HEK293T (cell line): ENCODE data around the gene PRF1.
A peak's percentile ranks its signal among the peaks of the same experiment; 100 is the strongest.

ENCODE experiments used
- CTCF ChIA-PET: fragments of 350-600 bp; formaldehyde crosslinking; extraction: SDS; loops from one replicate; lab custom pipeline; 2021; ENCODE audit warnings: antibody characterized with exemption, inconsistent platforms; lab: Yijun Ruan, JAX
- POLR2A ChIA-PET: fragments of 350-600 bp; formaldehyde crosslinking; extraction: SDS; loops from one replicate; lab custom pipeline; 2020; ENCODE audit warnings: antibody characterized with exemption, inconsistent platforms; lab: Yijun Ruan, JAX
- DNase-seq: peaks from one replicate; pipeline ENCODE4 v3.0.0; 2012; ENCODE audit warnings: mixed read lengths; ENCODE audit errors: extremely low spot score
- ARNT ChIP-seq: fragments of 450-650 bp; IDR thresholded peaks from 2 replicates; pipeline ENCODE4 v1.6.1; 2017; ENCODE audit warnings: mild to moderate bottlenecking
- BHLHE40 ChIP-seq: fragments of 450-650 bp; IDR thresholded peaks from 2 replicates; pipeline ENCODE4 v1.6.1; 2016; ENCODE audit warnings: mild to moderate bottlenecking, moderate library complexity, borderline replicate concordance
- CTBP1 ChIP-seq: fragments of 450-650 bp; IDR thresholded peaks from 2 replicates; pipeline ENCODE4 v1.6.1; 2016; ENCODE audit warnings: borderline replicate concordance
- ELF4 ChIP-seq: fragments of 450-650 bp; IDR thresholded peaks from 2 replicates; pipeline ENCODE4 v1.6.1; 2017; ENCODE audit warnings: antibody characterized with exemption
- FOXA1 ChIP-seq: fragments of 450-650 bp; IDR thresholded peaks from 2 replicates; pipeline ENCODE4 v1.6.1; 2016; ENCODE audit warnings: mild to moderate bottlenecking
- FOXK2 ChIP-seq: fragments of 450-650 bp; IDR thresholded peaks from 2 replicates; pipeline ENCODE4 v1.6.1; 2016; ENCODE audit warnings: mild to moderate bottlenecking
- FOXM1 ChIP-seq: fragments of 450-650 bp; IDR thresholded peaks from 2 replicates; pipeline ENCODE4 v1.6.1; 2017; ENCODE audit warnings: mild to moderate bottlenecking, borderline replicate concordance
- HDGF ChIP-seq: fragments of 450-650 bp; IDR thresholded peaks from 2 replicates; pipeline ENCODE4 v1.6.1; 2017; ENCODE audit warnings: antibody characterized with exemption, borderline replicate concordance
- L3MBTL2 ChIP-seq: fragments of 450-650 bp; conservative IDR thresholded peaks from 2 replicates; pipeline ENCODE4 v1.6.1; 2016; ENCODE audit warnings: mild to moderate bottlenecking
- LEF1 ChIP-seq: fragments of 450-650 bp; IDR thresholded peaks from 2 replicates; pipeline ENCODE4 v1.6.1; 2017; ENCODE audit warnings: mild to moderate bottlenecking, borderline replicate concordance
- NFRKB ChIP-seq: fragments of 450-650 bp; IDR thresholded peaks from 2 replicates; pipeline ENCODE4 v1.6.1; 2016; ENCODE audit warnings: mild to moderate bottlenecking, moderate library complexity
- SP1 ChIP-seq: fragments of 450-650 bp; IDR thresholded peaks from 2 replicates; pipeline ENCODE4 v1.6.1; 2017
- SUZ12 ChIP-seq: fragments of 450-650 bp; IDR thresholded peaks from 2 replicates; pipeline ENCODE4 v1.6.1; 2016; ENCODE audit warnings: mild to moderate bottlenecking
- TARDBP ChIP-seq: fragments of 450-650 bp; IDR thresholded peaks from 2 replicates; pipeline ENCODE4 v1.6.1; 2016
- ZNF384 ChIP-seq: fragments of 450-650 bp; IDR thresholded peaks from 2 replicates; pipeline ENCODE4 v1.6.1; 2016
- TF ChIP-seq, protein P1 (sequence below): fragments of 450-650 bp; IDR thresholded peaks from 2 replicates; pipeline ENCODE4 v1.6.1; 2016

PRF1 gene

DNA sequence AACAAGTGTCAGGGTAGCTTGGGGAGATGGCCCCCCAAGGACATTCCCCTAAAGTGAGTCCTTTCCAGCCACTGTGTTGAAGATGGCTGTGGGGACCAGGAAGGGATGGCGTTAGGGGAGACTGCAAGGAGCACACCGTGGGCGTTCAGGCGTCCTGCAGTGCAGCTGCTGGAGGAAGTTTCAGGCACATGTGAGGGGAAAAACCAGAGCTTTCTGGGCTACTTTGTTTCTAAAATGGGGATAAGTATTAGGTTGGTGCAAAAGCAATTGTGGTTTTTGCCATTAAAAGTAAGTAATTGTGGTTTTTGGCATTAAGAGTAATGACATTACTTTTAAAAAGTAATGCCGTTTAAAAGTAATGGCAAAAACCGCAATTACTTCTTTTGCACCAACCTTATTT lies 14.3 kb downstream of the PRF1 start:
- TF ChIP-seq ARNT (no peak), ZNF384 (no peak), ELF4 (no peak), NFRKB (no peak), BHLHE40 (no peak), FOXM1 (no peak)
- TF ChIP-seq, protein P1, sequence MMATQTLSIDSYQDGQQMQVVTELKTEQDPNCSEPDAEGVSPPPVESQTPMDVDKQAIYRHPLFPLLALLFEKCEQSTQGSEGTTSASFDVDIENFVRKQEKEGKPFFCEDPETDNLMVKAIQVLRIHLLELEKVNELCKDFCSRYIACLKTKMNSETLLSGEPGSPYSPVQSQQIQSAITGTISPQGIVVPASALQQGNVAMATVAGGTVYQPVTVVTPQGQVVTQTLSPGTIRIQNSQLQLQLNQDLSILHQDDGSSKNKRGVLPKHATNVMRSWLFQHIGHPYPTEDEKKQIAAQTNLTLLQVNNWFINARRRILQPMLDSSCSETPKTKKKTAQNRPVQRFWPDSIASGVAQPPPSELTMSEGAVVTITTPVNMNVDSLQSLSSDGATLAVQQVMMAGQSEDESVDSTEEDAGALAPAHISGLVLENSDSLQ, result no peak
- ChIA-PET POLR2A (no interaction called here), CTCF (no interaction called here)
- DNase-seq, result no peak

DNA sequence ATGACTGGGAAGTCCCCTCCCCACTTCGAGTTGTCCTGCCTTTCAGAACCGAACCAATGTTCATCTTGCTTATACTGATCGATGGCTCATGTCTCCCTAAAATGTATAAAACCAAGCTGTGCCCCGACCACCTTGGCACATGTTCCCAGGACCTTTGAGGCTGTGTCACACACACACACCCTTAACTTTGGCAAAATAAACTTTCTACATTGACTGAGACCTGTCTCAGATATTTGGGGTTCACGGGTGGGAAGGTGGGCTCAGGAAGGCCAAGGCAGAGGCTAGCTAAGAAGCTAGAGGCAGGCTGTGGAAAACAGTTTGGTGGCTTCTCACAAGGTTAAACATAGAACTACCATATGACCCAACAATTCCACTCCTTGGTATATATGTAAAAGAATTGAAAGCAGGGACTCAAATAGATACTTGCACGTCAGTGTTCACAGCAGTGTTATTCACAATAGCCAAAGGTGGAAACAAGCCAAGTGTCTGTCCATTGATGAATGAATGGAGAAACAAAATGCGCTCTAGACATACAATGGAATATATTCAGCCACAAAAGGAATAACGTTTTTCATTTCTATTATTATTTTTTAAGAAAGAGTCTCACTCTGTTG lies 15.4 kb downstream of the PRF1 start:
- POLR2A ChIA-PET, result no interaction called here
- CTCF ChIA-PET, result no interaction called here
- DNase-seq, result no peak
- TF ChIP-seq L3MBTL2, result no peak
- no peak for TF ChIP-seq ARNT
- TF ChIP-seq, protein P1, result no peak
- no peak for TF ChIP-seq FOXK2
- TF ChIP-seq SUZ12, result no peak
- no peak for TF ChIP-seq BHLHE40
- no peak for TF ChIP-seq ELF4
- TF ChIP-seq ZNF384, result no peak
- TF ChIP-seq NFRKB, result no peak
- no peak for TF ChIP-seq FOXA1
- no peak for TF ChIP-seq CTBP1
- no peak for TF ChIP-seq FOXM1
- TF ChIP-seq TARDBP, result no peak
- no peak for TF ChIP-seq LEF1
- no peak for TF ChIP-seq HDGF
- no peak for TF ChIP-seq SP1

DNA sequence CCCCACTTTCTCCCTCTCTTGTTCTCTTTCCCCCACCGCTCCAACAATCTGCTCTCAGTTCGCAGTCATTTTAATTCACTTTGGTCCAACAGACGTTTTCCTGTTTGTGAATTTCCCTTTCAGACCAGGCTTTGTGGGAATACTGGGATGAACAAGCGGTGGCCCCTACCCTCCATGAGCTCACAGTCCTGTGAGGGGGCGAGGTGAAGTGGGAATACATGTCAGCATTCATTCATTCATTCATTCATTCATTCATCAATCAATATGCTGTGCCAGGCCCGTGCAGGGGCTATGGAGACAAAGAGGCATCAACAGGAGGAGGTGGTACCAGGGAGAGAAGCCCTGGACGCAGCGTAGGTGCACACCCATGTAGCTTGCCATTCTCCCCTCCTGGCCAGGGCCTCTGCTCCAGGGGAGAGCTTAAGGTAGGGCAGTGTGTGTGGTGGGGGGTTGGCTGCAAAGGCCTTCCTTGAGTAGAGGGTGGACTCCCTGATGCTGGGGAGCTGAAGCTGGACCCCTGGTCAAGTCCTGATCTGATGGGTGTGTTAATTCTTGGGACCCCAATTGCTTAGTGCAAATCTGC lies 16.1 kb downstream of the PRF1 start:
- no peak for DNase-seq
- ChIA-PET CTCF (no interaction called here), POLR2A (interaction anchor here (0.6 kb wide), 1 partner anchor 16 kb away, joined by 3 read pairs; the partner anchor contains the start of gene PRF1)
- no peak for TF ChIP-seq HDGF
- TF ChIP-seq ELF4, result no peak
- TF ChIP-seq SP1, result no peak
- TF ChIP-seq NFRKB, result no peak
- no peak for TF ChIP-seq ARNT
- TF ChIP-seq FOXA1, result no peak
- TF ChIP-seq FOXK2, result no peak
- no peak for TF ChIP-seq ZNF384
- TF ChIP-seq SUZ12, result no peak
- TF ChIP-seq CTBP1, result no peak
- TF ChIP-seq L3MBTL2, result no peak
- TF ChIP-seq, protein P1, result no peak
- TF ChIP-seq FOXM1, result no peak
- no peak for TF ChIP-seq LEF1
- no peak for TF ChIP-seq BHLHE40
- no peak for TF ChIP-seq TARDBP

DNA sequence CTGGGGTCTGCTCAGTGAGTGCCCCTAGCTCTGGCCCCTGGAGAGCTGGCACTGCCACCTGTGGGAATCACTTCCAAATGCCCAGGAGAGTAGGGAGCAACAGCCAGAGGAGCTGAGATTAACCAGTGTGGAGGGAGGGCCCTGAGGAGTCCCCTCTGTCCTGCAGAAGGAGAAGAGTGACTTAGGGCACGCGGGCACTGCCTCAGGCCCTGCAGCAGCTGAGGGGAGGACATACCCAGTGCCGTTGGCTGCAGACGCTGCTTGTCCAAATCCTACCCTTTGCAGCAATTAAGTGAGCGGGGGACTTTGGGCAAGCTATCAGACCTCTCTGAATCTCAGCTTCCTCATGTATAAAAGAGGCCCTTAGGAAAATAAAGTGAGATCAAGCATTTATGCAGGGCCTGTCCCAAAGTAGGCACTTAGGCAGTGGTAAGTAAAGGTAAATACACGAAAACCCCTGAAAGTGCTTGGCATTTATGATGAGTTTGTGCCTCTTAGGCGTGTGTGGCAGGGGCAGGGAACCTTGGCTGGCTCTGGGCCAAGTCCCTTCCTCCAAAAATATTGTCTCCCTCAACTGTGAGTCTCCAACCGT lies 16.9 kb downstream of the PRF1 start:
- DNase-seq, result no peak
- TF ChIP-seq CTBP1 (no peak), LEF1 (no peak), NFRKB (no peak), SUZ12 (no peak), FOXA1 (no peak), SP1 (no peak), FOXM1 (no peak), ELF4 (no peak), L3MBTL2 (no peak), ARNT (no peak), FOXK2 (no peak), BHLHE40 (no peak), TARDBP (no peak), ZNF384 (no peak), HDGF (no peak)
- TF ChIP-seq, protein P1, result no peak
- ChIA-PET CTCF (interaction anchor here (1.3 kb wide), 1 partner anchor 26 kb away, joined by 4 read pairs; no protein-coding TSS in a partner anchor), POLR2A (no interaction called here)

DNA sequence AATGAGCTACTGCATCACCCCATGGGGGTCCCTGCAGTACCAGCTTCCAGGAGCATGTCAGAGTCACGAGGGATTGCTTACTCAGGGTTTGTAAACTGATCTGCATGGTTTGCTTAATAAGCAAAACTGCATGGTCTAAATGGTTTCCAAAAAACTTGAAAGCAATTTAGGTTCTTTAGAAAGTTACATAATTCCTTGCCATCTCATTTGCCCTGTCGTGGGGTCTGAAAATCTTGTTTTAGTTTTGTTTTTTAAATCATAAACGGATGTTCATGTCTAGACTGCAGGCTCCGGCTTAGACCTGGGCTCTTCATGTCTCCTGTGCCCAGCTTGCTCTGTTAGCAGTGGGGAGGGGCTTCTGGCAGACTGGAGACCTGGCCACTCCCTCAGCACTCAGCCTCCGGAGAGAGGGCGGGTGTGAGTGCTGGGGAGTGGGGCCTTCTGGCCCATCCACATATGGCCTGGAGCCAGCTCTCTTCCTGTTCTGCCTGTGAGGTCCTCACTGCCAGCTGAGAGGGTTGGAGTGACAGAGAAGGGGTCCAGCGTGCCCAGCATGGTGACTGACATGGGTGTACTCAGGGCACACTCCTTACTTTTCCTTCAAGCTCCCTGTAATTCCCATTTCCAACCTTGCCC lies 17.5 kb downstream of the PRF1 start:
- ChIA-PET POLR2A (no interaction called here), CTCF (interaction anchor here (1.3 kb wide), 1 partner anchor 26 kb away, joined by 4 read pairs; no protein-coding TSS in a partner anchor)
- no peak for TF ChIP-seq L3MBTL2
- no peak for TF ChIP-seq FOXA1
- TF ChIP-seq, protein P1, result no peak
- no peak for TF ChIP-seq ELF4
- no peak for TF ChIP-seq FOXK2
- TF ChIP-seq ZNF384, result no peak
- TF ChIP-seq HDGF, result no peak
- no peak for TF ChIP-seq SP1
- TF ChIP-seq TARDBP, result no peak
- TF ChIP-seq BHLHE40, result no peak
- TF ChIP-seq FOXM1, result no peak
- TF ChIP-seq LEF1, result no peak
- TF ChIP-seq SUZ12, result no peak
- no peak for TF ChIP-seq ARNT
- TF ChIP-seq NFRKB, result no peak
- no peak for TF ChIP-seq CTBP1
- DNase-seq, result peak; percentile 60
